Activated T-cell treated with anti-CD3 and anti-CD28 coated beads, Interleukin-2, amount 50 U/mL, for 24 hours (primary cell): ENCODE results near the gene FUBP3.
"Not testable (repeated sequence)": the region's sequence is repeated elsewhere in the genome, so short reads cannot be mapped to it uniquely, and the experiment has no call there.

Experiments
- DNase-seq: peaks from one replicate; pipeline ENCODE4 v3.0.0-alpha.2; 2020
- H3K27ac Mint-ChIP-seq: 2 replicates; pipeline ENCODE4 v1.8.0; 2020; ENCODE audit warnings: mild to moderate bottlenecking, mixed read lengths
- H3K27me3 Mint-ChIP-seq: 2 replicates; pipeline ENCODE4 v1.8.0; 2020; ENCODE audit warnings: mixed read lengths
- H3K36me3 Mint-ChIP-seq: 2 replicates; pipeline ENCODE4 v1.8.0; 2020; ENCODE audit warnings: low read depth, mixed read lengths
- H3K4me1 Mint-ChIP-seq: 2 replicates; pipeline ENCODE4 v1.8.0; 2020; ENCODE audit warnings: low read depth, mixed read lengths
- H3K4me3 Mint-ChIP-seq: 2 replicates; pipeline ENCODE4 v1.8.0; 2020; ENCODE audit warnings: mild to moderate bottlenecking, moderate library complexity, mixed read lengths
- H3K9me3 Mint-ChIP-seq: 2 replicates; pipeline ENCODE4 v1.8.0; 2020; ENCODE audit warnings: mixed read lengths

Gene FUBP3

GRCh38 chr9:130544364-130544763 lies 35.0 kb upstream of the FUBP3 start:
- DNase-seq: no peak
- no peak overlapping the region for H3K27ac Mint-ChIP-seq
- H3K36me3 Mint-ChIP-seq: no peaks in the 10 kb centered on the region
- H3K4me3 Mint-ChIP-seq: no peak overlapping the region
- H3K4me1 Mint-ChIP-seq: no peaks in the 10 kb centered on the region
- H3K9me3 Mint-ChIP-seq: peaks cover 4% of the 10 kb centered on the region
- peaks cover 33% of the 10 kb centered on the region for H3K27me3 Mint-ChIP-seq

DNA sequence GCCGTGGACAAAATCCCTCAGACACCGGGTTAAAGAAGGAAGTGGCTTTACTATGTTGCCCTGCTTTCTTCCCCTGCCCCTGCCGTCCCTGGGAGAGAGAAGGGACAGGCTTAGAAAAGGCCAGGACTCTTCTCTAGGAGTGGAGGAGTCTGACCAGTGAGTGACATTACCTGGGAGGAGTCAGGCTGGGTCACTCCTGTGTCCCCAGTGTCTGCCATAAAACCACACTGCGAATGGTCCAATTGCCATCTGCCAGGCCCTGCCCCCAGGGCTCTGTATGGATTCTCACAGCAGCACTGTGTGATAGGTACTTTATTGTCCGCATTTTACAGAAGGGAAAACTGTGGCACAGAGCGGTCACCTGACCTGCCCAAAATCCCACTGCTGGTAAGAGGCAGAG lies 31.3 kb upstream of the FUBP3 start:
- no peak overlapping the region for H3K27ac Mint-ChIP-seq
- no peaks in the 10 kb centered on the region for H3K36me3 Mint-ChIP-seq
- DNase-seq: no peak
- no peaks in the 10 kb centered on the region for H3K4me1 Mint-ChIP-seq
- H3K27me3 Mint-ChIP-seq: peaks cover 9% of the 10 kb centered on the region
- no peak overlapping the region for H3K4me3 Mint-ChIP-seq
- H3K9me3 Mint-ChIP-seq: peaks cover 8% of the 10 kb centered on the region

DNA sequence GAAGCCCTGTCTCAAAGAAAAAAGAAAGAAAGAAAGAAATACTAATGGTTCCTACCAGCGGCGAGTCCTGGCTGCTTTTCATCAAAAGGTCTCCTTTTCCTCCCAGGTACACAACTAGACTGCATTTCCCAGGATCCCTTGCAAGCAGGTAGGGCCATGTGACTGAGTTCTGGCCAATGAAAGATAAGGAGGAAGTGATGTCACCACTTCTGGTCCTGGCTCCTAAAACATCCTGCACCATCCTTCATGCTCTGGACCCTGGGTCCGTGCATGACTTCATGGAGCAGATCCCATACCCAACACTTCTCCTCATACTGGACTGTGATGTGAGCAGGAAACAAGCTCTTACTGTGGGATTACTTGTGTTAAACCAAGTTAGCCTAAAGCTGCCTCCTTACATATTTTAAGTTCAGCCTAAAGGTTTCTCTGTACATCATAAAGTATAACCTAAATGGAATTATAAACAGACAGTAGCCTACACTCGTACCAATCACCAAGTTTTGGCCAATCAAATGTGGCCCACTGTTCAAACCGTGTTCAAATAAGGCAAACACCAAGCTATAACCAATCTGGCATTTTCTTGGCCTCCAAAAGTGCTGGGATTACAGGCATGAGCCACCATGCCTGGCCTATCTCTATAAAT lies 30.2 kb upstream of the FUBP3 start:
- Mint-ChIP-seq H3K4me1 (no peaks in the 10 kb centered on the region), H3K27me3 (peaks cover 5% of the 10 kb centered on the region)

GRCh38 chr9:130554606-130555005 lies 24.8 kb upstream of the FUBP3 start:
- H3K27me3 Mint-ChIP-seq: peaks cover 15% of the 10 kb centered on the region
- DNase-seq: no peak
- H3K4me1 Mint-ChIP-seq: no peaks in the 10 kb centered on the region
- H3K4me3 Mint-ChIP-seq: no peak overlapping the region
- no peak overlapping the region for H3K27ac Mint-ChIP-seq
- peaks cover 2% of the 10 kb centered on the region for H3K9me3 Mint-ChIP-seq
- no peaks in the 10 kb centered on the region for H3K36me3 Mint-ChIP-seq

More for the DNA sequence above, 30.2 kb upstream of the FUBP3 start:
- H3K36me3 Mint-ChIP-seq: no peaks in the 10 kb centered on the region
- no peak for DNase-seq
- no peak overlapping the region for H3K4me3 Mint-ChIP-seq
- H3K27ac Mint-ChIP-seq: no peak overlapping the region
- peaks cover 8% of the 10 kb centered on the region for H3K9me3 Mint-ChIP-seq

DNA sequence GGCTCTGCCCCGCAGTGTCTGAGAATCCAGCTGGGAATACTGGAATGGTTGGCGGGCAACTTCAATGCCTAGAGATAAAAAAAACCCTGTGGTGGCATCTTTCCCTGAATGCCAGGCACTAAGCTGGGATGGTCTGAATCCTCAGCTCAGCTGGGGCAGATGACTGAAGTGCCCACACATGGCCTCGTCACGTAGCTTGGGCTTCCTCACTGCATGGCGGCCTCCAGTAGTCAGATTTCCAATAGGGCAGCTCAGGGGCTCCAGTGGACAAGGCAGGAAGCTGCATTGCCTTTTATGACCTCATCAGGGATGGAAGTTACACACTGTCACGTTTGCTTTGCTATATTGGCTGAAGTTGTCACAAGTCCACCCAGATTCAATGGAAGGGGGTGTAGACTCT lies 24.3 kb upstream of the FUBP3 start:
- Mint-ChIP-seq H3K36me3 (no peaks in the 10 kb centered on the region), H3K27me3 (peaks cover 15% of the 10 kb centered on the region), H3K4me3 (no peak overlapping the region), H3K4me1 (no peaks in the 10 kb centered on the region), H3K9me3 (no peaks in the 10 kb centered on the region), H3K27ac (no peak overlapping the region)
- no peak for DNase-seq

DNA sequence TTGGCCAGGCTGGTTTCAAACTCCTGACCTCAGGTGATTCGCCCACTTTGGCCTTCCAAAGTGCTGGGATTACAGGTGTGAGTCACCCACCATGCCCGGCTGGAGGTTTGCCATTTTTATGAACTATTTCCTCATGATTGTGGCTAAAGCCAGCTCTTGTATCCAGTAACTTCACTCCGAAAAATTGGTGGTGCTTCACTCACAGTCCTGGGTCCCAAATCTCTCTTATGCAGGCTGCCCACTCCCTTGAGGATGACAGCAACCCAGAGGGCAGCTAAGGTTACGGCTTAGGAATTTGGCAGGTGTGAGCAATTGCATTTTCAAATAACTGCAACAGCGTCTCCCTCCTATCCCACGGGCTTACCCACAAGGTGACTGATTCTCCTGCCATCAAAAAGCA lies 23.4 kb upstream of the FUBP3 start:
- Mint-ChIP-seq H3K4me1 (no peaks in the 10 kb centered on the region), H3K9me3 (no peaks in the 10 kb centered on the region), H3K27me3 (peaks cover 15% of the 10 kb centered on the region), H3K36me3 (no peaks in the 10 kb centered on the region), H3K27ac (no peak overlapping the region), H3K4me3 (no peak overlapping the region)
- DNase-seq: no peak

GRCh38 chr9:130556396-130557076 lies 22.8 kb upstream of the FUBP3 start:
- DNase-seq: no peak
- no peaks in the 10 kb centered on the region for H3K9me3 Mint-ChIP-seq

GRCh38 chr9:130557077-130557468 lies 22.3 kb upstream of the FUBP3 start:
- H3K27me3 Mint-ChIP-seq: peaks cover 13% of the 10 kb centered on the region
- no peaks in the 10 kb centered on the region for H3K4me1 Mint-ChIP-seq
- no peak overlapping the region for H3K4me3 Mint-ChIP-seq
- DNase-seq: no peak
- H3K27ac Mint-ChIP-seq: no peak overlapping the region
- no peaks in the 10 kb centered on the region for H3K9me3 Mint-ChIP-seq
- H3K36me3 Mint-ChIP-seq: no peaks in the 10 kb centered on the region

More at GRCh38 chr9:130556396-130557076, 22.8 kb upstream of the FUBP3 start:
- H3K27ac Mint-ChIP-seq: no peak overlapping the region
- H3K36me3 Mint-ChIP-seq: no peaks in the 10 kb centered on the region
- H3K4me3 Mint-ChIP-seq: no peak overlapping the region
- H3K4me1 Mint-ChIP-seq: no peaks in the 10 kb centered on the region
- peaks cover 15% of the 10 kb centered on the region for H3K27me3 Mint-ChIP-seq

GRCh38 chr9:130561056-130561455 lies 18.3 kb upstream of the FUBP3 start:
- Mint-ChIP-seq H3K9me3 (no peaks in the 10 kb centered on the region), H3K4me3 (no peak overlapping the region), H3K4me1 (no peaks in the 10 kb centered on the region), H3K27me3 (peaks cover 14% of the 10 kb centered on the region), H3K36me3 (no peaks in the 10 kb centered on the region), H3K27ac (no peak overlapping the region)
- no peak for DNase-seq

DNA sequence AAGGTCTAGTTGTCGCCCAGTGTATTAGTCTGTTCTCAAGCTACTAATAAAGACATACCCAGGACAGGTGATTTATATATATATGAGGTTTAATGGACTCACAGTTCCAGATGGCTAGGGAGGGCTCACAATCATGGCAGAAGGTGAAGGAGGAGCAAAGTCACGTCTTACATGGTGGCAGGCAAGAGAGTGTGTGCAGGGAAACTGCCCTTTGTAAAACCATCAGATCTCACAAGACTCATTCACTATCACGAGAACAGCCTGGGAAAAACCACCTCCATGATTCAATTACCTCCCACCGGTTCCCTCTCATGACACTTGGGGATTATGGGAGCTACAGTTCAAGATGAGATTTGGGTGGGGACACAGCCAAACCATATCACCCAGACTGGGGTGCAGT lies 16.9 kb upstream of the FUBP3 start:
- H3K4me1 Mint-ChIP-seq, H3K27ac Mint-ChIP-seq, H3K36me3 Mint-ChIP-seq, H3K4me3 Mint-ChIP-seq, DNase-seq, H3K9me3 Mint-ChIP-seq: not testable (repeated sequence)
- peaks cover 20% of the 10 kb centered on the region for H3K27me3 Mint-ChIP-seq

- Mint-ChIP-seq H3K27me3 (peaks cover 25% of the 10 kb centered on the region), H3K4me1 (no peaks in the 10 kb centered on the region), H3K36me3 (no peaks in the 10 kb centered on the region), H3K27ac (no peak overlapping the region), H3K4me3 (no peak overlapping the region), H3K9me3 (no peaks in the 10 kb centered on the region)
- no peak for DNase-seq
Measured at GRCh38 chr9:130563797-130564196, 15.6 kb upstream of the FUBP3 start.

- H3K27me3 Mint-ChIP-seq: peaks cover 25% of the 10 kb centered on the region
- H3K9me3 Mint-ChIP-seq: no peaks in the 10 kb centered on the region
- H3K27ac Mint-ChIP-seq: no peak overlapping the region
- no peak overlapping the region for H3K4me3 Mint-ChIP-seq
- no peak for DNase-seq
- no peaks in the 10 kb centered on the region for H3K36me3 Mint-ChIP-seq
- no peaks in the 10 kb centered on the region for H3K4me1 Mint-ChIP-seq
Measured at GRCh38 chr9:130565792-130566191, 13.6 kb upstream of the FUBP3 start.

GRCh38 chr9:130570208-130570607 lies 9.2 kb upstream of the FUBP3 start:
- Mint-ChIP-seq H3K4me3 (no peak overlapping the region), H3K36me3 (no peaks in the 10 kb centered on the region), H3K9me3 (no peaks in the 10 kb centered on the region), H3K27me3 (peaks cover 13% of the 10 kb centered on the region), H3K4me1 (no peaks in the 10 kb centered on the region), H3K27ac (no peak overlapping the region)
- no peak for DNase-seq

DNA sequence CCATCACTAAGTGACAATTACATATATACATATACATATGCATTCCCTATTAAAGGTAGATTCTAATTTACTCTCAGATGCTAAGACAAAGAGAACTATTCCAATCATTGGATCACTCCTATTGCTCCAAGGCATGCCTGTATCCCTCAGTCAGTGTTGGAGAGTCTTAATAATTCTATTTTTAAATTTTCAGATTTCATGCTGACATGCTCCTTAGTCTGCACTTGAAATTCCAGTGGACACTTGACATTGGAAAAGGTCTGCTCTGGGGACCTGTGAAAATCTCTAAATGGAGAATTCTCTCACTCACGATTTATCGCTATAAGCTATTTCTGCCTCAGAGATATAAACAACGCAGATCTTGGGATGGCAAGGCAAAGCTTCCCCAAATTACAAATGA lies 3.9 kb upstream of the FUBP3 start:
- peaks cover 18% of the 10 kb centered on the region for H3K4me1 Mint-ChIP-seq
- no peak overlapping the region for H3K4me3 Mint-ChIP-seq
- no peak overlapping the region for H3K27ac Mint-ChIP-seq
- H3K36me3 Mint-ChIP-seq: peaks cover 10% of the 10 kb centered on the region
- no peaks in the 10 kb centered on the region for H3K27me3 Mint-ChIP-seq
- DNase-seq: no peak
- no peaks in the 10 kb centered on the region for H3K9me3 Mint-ChIP-seq

GRCh38 chr9:130576176-130576575 lies 3.2 kb upstream of the FUBP3 start:
- no peaks in the 10 kb centered on the region for H3K9me3 Mint-ChIP-seq
- no peak overlapping the region for H3K4me3 Mint-ChIP-seq
- H3K4me1 Mint-ChIP-seq: peaks cover 25% of the 10 kb centered on the region
- peaks cover 17% of the 10 kb centered on the region for H3K36me3 Mint-ChIP-seq
- DNase-seq: no peak
- no peak overlapping the region for H3K27ac Mint-ChIP-seq
- no peaks in the 10 kb centered on the region for H3K27me3 Mint-ChIP-seq
